Mammary epithelial cell (primary cell): Measurements from ENCODE around the gene C2CD3.

Experiments used
- CTCF ChIP-seq, 2 donors: IDR thresholded peaks in 1 of 2; conservative IDR thresholded peaks in 1 of 2; 2 replicates each; pipeline ENCODE4 v1.5.1; 2011 to 2012; ENCODE audit warnings: inconsistent platforms in 2 of 2, low read length in 2 of 2, mild to moderate bottlenecking in 2 of 2, control low read depth in 1 of 2, low read depth in 1 of 2; ENCODE audit not compliant: insufficient read depth in 1 of 2; ENCODE audit errors: extremely low read depth in 1 of 2
- EZH2 ChIP-seq: IDR thresholded peaks from 2 replicates; pipeline ENCODE4 v1.6.1; 2012; ENCODE audit warnings: low read length, inconsistent platforms, borderline replicate concordance

GRCh38 chr11:74070723-74071492 is 99.9 kb downstream of the C2CD3 start:
- TF ChIP-seq CTCF (conservative IDR thresholded peaks at IDR 0.05 in 1 of 2, IDR thresholded peaks at IDR 0.05 in 1 of 2; ENCODE audit: extremely low read depth in 1 of 2, insufficient read depth in 1 of 2, low read depth in 1 of 2, low read length in 2 of 2) (no peak), EZH2 (no peak)
